Stimulated activated CD4-positive, alpha-beta T cell treated with anti-CD3 and anti-CD28 coated beads, Interleukin-12 subunit alpha, Interleukin-12 subunit beta, amount 100 ng/mL, for 24 hours (primary cell): Measurements from ENCODE around the gene SNIP1.
"Not testable (repeated sequence)": the region's sequence is repeated elsewhere in the genome, so short reads cannot be mapped to it uniquely, and the experiment has no call there.

ENCODE experiments used
- DNase-seq, 2 experiments: peaks; one replicate each; pipeline ENCODE4 v3.0.0-alpha.2; 2020; ENCODE audit warnings: low read depth in 2 of 2

SNIP1 gene

GRCh38 chr1:37553927-37554808 is at the start of gene SNIP1:
TSS of gene SNIP1 (minus strand) at chr1:37554293. CDS start at chr1:37554229, 64 bp downstream.
- DNase-seq = peak; percentile 84 to 87

DNA sequence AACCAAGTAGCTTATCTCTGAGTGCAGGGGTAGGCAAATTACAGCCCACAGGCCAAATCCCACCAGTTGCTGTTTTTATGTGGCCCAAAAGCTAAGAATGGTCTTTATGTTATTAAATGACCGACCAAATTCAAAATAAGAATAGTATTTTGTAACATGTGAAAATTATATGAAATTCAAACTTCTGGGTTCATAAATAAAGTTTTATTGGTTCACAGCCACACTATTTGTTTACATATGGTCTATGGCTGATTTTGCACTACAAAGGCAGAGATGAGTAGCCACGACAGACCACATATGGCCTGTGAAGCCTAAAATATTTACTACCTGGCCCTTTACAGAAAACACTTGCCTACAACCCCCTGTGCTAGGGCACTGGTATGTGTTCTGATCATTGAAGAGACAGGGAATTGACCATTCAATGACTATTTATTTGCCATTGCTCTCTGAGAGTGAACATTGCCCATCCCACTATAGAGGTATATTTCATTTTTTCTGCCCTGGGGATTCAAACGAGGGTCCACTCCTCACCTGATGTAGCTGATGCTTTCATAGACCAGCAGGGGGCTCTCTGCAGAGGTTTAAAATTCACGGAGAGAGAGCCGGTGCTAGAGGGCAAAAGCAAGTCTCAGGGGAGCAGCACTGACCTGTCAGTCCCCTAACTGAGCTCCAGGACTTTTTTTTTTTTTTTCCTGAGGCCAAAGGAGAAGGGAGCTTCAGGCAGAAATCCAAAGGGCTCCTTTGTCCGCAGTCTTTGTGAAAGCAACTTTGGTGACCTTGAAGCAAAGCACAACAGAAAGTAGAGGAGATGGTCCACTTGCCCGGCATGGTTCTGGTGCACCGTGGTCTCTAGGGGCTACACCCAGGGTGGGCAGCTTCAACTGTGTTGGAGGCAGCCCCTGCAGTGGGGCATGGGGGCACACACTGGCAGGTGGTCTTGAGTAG is 48.9 kb upstream of the SNIP1 start:
- peak in 1 of 2 experiments; percentile 15 for DNase-seq

DNA sequence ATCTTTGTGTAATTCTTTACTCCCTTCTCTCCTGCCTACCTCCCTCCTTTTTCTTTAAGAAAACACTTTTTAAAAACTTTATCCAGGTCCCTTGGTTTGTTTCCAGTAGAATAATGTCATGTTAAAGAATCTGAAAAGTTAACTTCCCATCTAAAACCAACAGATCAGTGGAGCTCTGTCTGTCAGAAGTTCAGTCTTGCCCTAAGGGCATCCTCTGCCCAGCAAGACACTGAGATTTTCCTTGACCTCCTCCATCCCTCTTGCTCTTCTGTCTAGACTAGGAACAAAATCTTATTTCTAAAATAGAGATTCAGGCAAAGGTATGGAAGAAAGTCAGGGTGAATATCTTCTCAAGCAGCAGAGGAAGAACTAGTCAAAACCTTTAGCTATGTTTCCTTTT is 47.3 kb upstream of the SNIP1 start:
- DNase-seq = no peak

- no peak for DNase-seq
Observed at GRCh38 chr1:37599940-37600339, 45.8 kb upstream of the SNIP1 start.

DNA sequence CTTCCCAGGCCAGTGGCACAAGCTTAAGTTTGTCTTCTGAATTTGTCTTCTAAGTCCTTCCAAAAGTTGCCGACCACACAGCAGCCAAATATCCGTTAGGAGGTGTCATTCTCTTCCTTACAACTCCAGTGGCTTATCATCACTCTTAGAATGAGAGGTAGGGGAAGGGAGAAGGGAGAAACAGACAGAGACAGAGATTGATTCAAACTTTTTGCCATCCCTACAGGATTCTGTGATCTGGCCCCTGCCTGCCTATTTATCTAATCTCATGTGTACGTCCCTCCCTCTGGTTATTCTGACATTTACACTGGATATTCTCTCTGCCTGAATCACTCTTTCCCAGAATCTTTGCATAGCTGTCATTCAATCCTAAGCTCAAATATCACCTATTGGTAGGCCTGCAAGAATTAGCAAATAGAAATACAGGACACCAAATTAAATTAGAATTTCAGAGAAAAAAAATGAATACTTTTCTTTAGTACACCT is 42.1 kb upstream of the SNIP1 start:
- DNase-seq = no peak

- peak; percentile 94 to 96 for DNase-seq
Observed at GRCh38 chr1:37595440-37596181, 41.5 kb upstream of the SNIP1 start, which contains the start of gene GNL2. TSS of gene GNL2 (minus strand) at chr1:37595937. CDS start at chr1:37595822, 115 bp downstream.

GRCh38 chr1:37593726-37594125 is 39.6 kb upstream of the SNIP1 start:
- DNase-seq = no peak

- no peak for DNase-seq
Observed at GRCh38 chr1:37588939-37589338, 34.8 kb upstream of the SNIP1 start.

- DNase-seq = not testable (repeated sequence)
Observed at GRCh38 chr1:37584544-37584943, 30.5 kb upstream of the SNIP1 start.

DNA sequence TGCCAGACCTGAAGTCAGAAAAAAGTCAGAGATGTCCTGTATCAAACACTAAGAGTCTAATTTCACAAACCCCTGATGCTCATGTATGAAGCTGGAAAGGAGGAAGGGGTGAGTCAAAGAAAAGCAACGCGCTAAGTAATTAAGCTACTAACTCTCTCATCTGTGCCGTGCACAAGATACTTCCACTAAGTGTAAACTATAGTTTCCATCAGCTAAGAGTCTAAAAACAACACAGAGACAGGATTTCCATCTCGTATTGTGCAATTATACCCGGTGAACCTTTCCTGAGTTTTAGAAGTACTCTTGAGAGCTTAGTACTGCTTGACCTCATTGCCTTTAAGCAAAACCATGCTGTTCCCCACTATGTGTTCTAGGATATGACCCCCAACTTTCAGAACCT is 21.6 kb upstream of the SNIP1 start:
- DNase-seq = no peak

GRCh38 chr1:37574834-37575480 is 20.9 kb upstream of the SNIP1 start:
- DNase-seq = no peak

DNA sequence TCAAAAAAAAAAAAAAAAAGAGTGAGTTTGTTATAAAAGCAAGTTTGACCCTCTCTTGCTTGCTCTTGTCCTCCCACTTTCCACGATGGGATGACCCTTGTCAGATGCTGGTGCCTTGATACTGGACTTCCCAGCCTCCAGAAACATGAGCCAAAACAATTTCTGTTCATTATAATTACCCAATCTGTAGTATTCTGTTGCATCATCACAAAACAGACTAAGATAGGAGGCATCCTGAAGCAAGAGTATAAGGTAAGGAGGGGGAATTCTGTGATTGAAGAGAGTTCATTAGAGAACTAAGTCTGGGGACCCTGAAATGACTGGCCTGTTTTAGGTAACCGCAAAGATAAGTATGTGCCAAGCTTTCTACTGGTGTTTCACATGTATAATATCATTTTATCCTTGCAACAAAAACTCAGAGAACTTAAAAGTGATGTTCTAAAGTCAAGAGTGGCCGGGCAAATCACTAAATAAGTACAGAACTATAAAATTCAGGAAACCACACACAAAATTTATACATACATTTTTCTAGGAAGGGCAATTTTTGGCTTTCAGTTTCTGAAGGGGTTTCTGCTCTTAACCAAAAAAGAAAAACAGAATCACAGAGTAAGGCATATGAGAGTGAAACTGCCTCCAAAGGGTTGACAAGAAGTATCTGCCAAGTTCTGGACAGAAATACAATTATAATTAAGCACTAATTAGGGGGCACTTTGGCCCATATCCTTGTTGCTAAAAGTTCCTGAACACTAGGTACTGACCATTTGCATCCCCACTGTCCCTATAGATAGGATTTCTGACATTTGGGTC is 16.6 kb upstream of the SNIP1 start:
- no peak for DNase-seq

- no peak for DNase-seq
Observed at GRCh38 chr1:37567023-37567422, 12.9 kb upstream of the SNIP1 start.

- no peak for DNase-seq
Observed at GRCh38 chr1:37564892-37565291, 10.8 kb upstream of the SNIP1 start.

- no peak for DNase-seq
Observed at GRCh38 chr1:37562984-37563383, 8.9 kb upstream of the SNIP1 start.

- peak in 1 of 2 experiments; percentile 28 for DNase-seq
Observed at GRCh38 chr1:37561133-37562132, 7.3 kb upstream of the SNIP1 start.

DNA sequence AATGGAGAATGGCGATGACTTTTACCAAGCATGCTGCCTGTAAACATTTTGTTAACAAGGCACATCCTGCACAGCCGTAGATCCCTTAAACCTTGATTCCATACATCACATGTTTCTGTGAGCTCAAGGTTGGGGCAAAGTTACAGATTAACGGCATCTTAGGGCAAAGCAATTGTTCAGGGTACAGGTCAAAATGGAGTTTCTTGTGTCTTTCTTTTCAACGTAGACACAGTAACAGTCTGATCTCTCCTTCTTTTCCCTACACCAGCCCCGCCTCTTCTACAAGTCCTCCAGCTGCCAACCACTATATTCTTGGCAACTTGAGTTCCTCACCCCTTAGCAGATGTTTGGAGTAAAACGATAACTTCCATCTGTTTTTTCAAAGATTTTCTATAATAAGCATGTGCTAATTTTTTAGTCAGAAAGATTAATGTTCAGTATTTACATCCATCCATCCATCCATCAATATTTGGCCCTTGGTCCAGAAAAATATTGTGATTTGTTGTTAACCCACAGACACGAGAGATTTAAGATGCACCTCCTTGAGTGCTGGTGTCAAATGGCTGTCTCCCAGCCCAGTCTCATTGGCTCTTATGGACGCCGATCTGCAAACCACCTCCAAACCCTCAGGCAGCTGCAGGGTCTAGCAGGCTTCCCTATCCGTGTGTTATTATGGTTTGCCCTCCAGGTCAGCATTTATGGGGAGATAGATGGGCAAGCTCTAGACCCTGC is 6.5 kb upstream of the SNIP1 start:
- DNase-seq = no peak

- DNase-seq = not testable (repeated sequence)
Observed at GRCh38 chr1:37559957-37560379, 5.9 kb upstream of the SNIP1 start.
